ENCODE measurements around the gene RAD51B. TPM values are rescaled to one million over a fixed set of nuclear protein-coding genes. Genes with fewer than 3 reads are reported as not detected.

RAD51B gene
- total RNA-seq, 2 experiments from 2014 or later = 43.6 to 50.7 TPM

DNA sequence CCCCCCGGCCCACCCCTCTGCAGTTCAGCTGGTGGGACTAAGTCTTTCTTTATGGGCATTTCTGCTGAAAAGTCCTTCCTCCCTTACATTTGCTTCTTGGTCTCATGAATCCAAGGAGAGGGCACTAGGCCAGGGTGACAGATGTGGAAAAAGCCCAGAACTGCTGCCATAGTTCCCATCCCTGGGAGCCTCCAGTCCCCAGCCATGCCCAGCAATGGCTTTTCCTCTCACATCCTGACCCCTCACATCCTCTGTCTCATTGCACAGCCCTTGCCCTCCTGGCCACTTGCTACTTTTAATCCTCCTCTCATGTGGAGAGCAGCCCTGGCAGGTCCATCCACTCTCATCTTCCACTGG is 850.8 kb downstream of the RAD51B start:
- Mint-ChIP-seq H3K4me1 (peaks cover 4% of the 10 kb centered on the region), H3K27ac (no peak overlapping the region), H3K36me3 (no peaks in the 10 kb centered on the region), H3K4me3 (no peak overlapping the region), H3K27me3 (no peaks in the 10 kb centered on the region), H3K9me3 (no peaks in the 10 kb centered on the region)
- DNase-seq = no peak
- POLR2A ChIA-PET = no interaction called here
- ATAC-seq (ENCODE audit: low read depth) = no peak

DNA sequence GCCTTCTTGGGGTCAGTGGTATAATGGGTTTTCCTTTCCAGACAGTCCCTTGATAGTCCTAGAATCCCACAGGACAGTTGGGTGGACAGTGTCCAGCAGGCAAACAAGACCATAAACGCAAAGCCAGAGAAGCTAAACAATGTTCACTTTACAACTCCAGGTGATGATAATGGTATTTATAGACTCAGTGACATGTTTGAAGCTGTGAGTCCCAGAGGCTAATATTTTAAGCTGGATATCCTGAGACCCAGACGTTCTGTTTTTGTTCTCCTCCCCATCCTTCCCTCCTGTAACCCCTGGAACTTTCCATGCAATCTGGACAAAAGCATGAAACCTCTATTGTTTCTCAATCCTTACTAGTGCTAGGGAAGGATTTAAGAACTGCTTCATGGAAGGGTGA is 852.3 kb downstream of the RAD51B start:
- Mint-ChIP-seq H3K9me3 (no peaks in the 10 kb centered on the region), H3K4me1 (no peaks in the 10 kb centered on the region), H3K27ac (no peak overlapping the region), H3K4me3 (no peak overlapping the region), H3K36me3 (no peaks in the 10 kb centered on the region), H3K27me3 (no peaks in the 10 kb centered on the region)
- POLR2A ChIA-PET = no interaction called here
- no peak for DNase-seq
- no peak for ATAC-seq (ENCODE audit: low read depth)

DNA sequence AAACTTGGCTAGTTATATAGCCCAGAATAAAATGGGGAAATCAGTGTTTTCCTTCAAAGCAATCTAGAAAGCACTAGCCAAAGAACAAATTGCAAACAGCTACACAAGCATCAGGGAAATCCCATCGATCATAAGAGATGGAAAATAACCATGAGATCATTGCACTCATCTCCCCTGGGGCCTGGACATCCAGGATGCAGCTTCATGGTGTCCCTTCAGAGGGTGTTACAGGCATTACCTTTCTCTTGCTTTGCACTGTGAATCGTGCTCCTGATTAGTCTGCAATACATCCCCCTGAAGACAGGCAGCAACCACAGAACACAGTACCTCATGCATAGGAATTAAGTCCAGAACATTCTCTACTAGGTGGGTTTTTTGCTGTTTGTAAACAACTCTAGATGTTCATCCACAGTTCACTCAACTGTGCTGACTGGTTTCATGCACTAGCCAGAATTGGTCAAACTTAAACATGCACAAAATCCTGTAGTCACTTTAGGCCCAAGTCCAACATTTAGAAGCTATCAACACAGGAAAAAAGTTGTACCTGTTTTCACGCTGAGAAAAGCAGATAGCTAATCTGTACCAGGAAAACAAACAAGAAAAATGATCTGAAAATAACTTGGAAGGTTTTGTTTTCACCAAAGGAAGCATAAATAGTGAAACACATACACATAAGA is 853.2 kb downstream of the RAD51B start:
- ATAC-seq (ENCODE audit: low read depth) (no peak), DNase-seq (no peak)
- Mint-ChIP-seq H3K4me3 (no peak overlapping the region), H3K27me3 (no peaks in the 10 kb centered on the region), H3K9me3 (no peaks in the 10 kb centered on the region), H3K36me3 (no peaks in the 10 kb centered on the region), H3K27ac (no peak overlapping the region), H3K4me1 (peaks cover 4% of the 10 kb centered on the region)
- POLR2A ChIA-PET = no interaction called here

DNA sequence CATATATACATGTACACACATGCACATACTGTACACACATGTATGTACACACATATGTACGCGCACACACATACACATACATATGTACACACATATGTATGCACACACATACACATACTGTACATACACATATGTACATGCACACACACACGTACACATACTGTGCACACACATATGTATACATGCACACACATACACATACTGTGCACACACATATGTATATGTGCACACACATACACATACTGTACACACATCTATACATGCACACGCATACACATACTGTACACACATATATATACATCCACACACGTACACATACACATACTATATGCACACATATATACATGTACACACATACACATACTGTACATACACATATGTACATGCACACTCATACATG is 853.9 kb downstream of the RAD51B start:
- ATAC-seq (ENCODE audit: low read depth) (no peak), DNase-seq (no peak)
- Mint-ChIP-seq H3K27me3 (no peaks in the 10 kb centered on the region), H3K27ac (no peak overlapping the region), H3K4me1 (peaks cover 6% of the 10 kb centered on the region), H3K36me3 (no peaks in the 10 kb centered on the region), H3K9me3 (no peaks in the 10 kb centered on the region), H3K4me3 (no peak overlapping the region)
- POLR2A ChIA-PET = no interaction called here

DNA sequence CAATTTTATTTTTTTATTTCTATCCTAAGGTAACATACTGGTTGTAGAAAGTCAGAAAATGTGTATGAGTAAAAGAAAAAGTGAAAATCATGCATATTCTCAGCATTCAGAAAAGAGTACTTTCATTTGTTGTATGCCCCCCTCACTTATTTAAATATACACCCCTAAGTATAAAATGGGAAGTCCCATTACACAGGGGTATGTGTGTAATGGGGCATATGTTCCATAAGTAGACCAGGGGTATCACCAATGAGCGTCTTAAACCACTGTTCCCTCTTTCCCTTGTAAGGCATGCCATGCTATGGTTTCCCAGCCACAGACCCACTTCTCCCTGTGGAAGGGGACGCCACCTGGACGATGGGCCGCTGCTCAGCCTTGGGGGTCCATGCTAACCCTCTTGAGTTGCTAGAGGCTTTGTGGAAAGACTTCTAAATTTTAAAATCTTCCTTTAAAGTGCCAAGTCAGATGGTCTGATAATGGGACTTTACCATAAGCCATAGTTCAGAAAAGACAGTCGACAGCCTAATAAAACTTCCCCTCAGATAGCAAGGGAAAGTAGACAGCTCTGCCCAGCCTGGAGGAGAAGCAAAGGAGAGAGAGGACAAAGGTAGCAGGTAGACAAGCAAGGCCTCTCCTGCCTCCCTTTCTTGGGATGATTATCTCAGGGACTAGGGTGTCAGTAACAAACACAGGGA is 855.1 kb downstream of the RAD51B start:
- ATAC-seq (ENCODE audit: low read depth) (no peak), DNase-seq (no peak)
- POLR2A ChIA-PET = no interaction called here
- H3K4me1 Mint-ChIP-seq = peaks cover 11% of the 10 kb centered on the region
- no peaks in the 10 kb centered on the region for H3K27me3 Mint-ChIP-seq
- H3K36me3 Mint-ChIP-seq = no peaks in the 10 kb centered on the region
- H3K9me3 Mint-ChIP-seq = peaks cover 1% of the 10 kb centered on the region
- no peak overlapping the region for H3K27ac Mint-ChIP-seq
- no peak overlapping the region for H3K4me3 Mint-ChIP-seq

DNA sequence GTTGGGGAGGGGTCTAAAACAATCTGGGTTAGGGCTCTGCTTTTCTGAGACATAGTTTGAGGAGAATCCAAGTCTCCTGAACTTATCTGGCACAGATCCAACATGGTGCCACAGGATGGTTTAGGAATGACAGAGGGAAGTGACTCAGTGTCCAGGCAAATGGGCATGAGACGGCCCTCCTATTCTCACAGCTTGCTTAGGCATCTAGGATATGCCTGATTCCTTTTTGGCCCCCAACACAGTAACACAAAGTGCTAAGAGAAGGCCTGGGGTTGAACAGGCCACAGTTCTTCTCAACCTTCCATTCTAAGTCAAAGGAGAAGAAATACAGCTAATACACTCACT is 855.6 kb downstream of the RAD51B start:
- no peak overlapping the region for H3K4me3 Mint-ChIP-seq
- H3K27ac Mint-ChIP-seq = no peak overlapping the region
- peaks cover 12% of the 10 kb centered on the region for H3K4me1 Mint-ChIP-seq
- POLR2A ChIA-PET = no interaction called here
- peaks cover 1% of the 10 kb centered on the region for H3K9me3 Mint-ChIP-seq
- ATAC-seq (ENCODE audit: low read depth) (no peak), DNase-seq (no peak)
- H3K27me3 Mint-ChIP-seq = no peaks in the 10 kb centered on the region
- no peaks in the 10 kb centered on the region for H3K36me3 Mint-ChIP-seq

DNA sequence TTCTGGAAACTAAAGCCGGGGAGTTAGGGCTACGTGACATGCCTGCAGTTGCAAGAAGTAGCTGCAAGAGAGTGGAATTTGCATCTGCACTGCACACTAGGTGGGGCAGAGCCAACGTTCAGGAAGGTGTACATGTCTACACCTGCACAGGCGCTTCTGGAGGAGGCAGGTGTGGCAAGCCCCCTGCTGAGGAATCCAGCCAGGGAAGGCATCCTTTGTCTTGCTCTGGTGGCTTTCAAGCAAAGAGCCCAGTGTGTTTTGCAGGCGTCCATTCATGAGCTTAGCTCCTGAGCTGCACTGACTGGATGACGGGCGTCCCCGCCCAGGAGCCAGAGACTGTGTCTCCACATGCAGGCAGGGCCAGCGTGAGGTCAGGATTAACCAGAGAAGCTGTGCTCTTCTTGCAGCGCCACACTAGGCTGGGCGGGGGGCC is 856.9 kb downstream of the RAD51B start:
- DNase-seq = no peak
- H3K4me1 Mint-ChIP-seq = peaks cover 12% of the 10 kb centered on the region
- no peaks in the 10 kb centered on the region for H3K36me3 Mint-ChIP-seq
- peaks cover 1% of the 10 kb centered on the region for H3K9me3 Mint-ChIP-seq
- ATAC-seq (ENCODE audit: low read depth) = no peak
- no peak overlapping the region for H3K27ac Mint-ChIP-seq
- H3K4me3 Mint-ChIP-seq = no peak overlapping the region
- POLR2A ChIA-PET = interaction anchor here (1.2 kb wide), 1 partner anchor 9 kb away, joined by 4 read pairs; no protein-coding TSS in a partner anchor
- H3K27me3 Mint-ChIP-seq = no peaks in the 10 kb centered on the region

DNA sequence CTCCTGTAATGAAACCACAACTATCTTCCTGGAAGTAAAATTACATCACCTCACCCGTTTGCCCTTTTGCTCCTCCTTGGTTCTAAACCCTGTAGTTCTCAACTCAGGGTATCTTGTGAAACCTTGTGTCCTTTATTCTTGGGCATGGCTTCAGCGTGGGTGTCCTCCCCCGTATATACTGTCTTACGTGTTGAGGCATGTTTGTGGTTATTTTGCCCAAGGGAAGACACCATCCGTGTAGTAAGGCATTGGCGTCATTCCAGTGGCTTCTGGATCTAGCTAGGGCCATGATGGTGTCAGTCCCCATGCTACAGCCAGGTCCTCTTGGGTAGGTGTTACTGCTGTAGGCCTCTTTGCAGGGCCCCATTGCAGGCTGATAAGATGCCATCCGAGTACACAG is 857.9 kb downstream of the RAD51B start:
- Mint-ChIP-seq H3K27ac (no peak overlapping the region), H3K36me3 (no peaks in the 10 kb centered on the region), H3K4me1 (peaks cover 18% of the 10 kb centered on the region), H3K9me3 (peaks cover 1% of the 10 kb centered on the region), H3K4me3 (no peak overlapping the region), H3K27me3 (no peaks in the 10 kb centered on the region)
- DNase-seq = no peak
- no peak for ATAC-seq (ENCODE audit: low read depth)
- POLR2A ChIA-PET = interaction anchor here (1.2 kb wide), 1 partner anchor 8 kb away, joined by 4 read pairs; no protein-coding TSS in a partner anchor

DNA sequence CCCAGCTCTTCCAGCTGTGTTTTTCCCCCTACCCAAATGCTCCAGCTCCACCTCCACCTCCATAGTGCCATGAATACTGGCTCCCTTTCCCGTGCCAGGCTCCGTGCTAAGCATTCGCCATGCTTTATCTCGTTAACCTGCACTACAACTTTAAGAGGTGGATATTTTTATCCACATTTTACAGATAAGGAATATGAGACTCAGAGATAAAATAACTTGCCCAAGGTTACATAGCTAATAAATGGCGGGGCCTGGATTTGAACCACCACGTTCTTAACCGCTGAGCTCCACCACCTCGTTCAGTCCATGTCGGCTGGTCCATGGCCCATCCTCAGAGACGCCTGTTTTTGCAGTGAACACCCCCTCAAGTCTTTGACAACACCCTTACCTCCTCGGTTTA is 858.3 kb downstream of the RAD51B start:
- Mint-ChIP-seq H3K9me3 (peaks cover 1% of the 10 kb centered on the region), H3K4me1 (peaks cover 21% of the 10 kb centered on the region), H3K27me3 (no peaks in the 10 kb centered on the region), H3K36me3 (no peaks in the 10 kb centered on the region), H3K27ac (no peak overlapping the region), H3K4me3 (no peak overlapping the region)
- DNase-seq (no peak), ATAC-seq (ENCODE audit: low read depth) (no peak)
- POLR2A ChIA-PET = interaction anchor here (0.6 kb wide), 1 partner anchor 1017 kb away, joined by 8 read pairs; no protein-coding TSS in a partner anchor

DNA sequence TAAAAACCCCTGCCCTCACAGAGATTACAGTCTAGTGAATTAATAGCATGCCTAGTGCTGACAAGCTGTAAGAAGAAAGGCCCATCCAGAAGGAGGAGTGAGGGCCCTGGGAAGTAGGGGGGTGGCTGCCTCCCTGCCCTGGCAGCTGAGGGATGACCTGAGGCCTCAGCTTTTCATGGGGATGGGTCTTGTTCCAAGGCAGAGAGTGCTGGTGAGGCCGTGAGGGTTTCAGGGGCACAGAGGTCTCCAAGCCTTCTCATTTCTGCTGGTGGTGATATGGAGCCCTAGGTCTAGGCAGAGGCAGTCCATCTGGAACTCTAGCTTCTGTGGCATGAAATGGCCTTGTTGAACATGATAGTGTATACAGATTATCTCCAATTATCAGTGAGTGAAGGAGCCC is 858.9 kb downstream of the RAD51B start:
- no peak for ATAC-seq (ENCODE audit: low read depth)
- H3K4me3 Mint-ChIP-seq = no peak overlapping the region
- peaks cover 1% of the 10 kb centered on the region for H3K9me3 Mint-ChIP-seq
- H3K36me3 Mint-ChIP-seq = no peaks in the 10 kb centered on the region
- POLR2A ChIA-PET = interaction anchor here (0.6 kb wide), 1 partner anchor 1017 kb away, joined by 8 read pairs; no protein-coding TSS in a partner anchor
- no peak for DNase-seq
- no peak overlapping the region for H3K27ac Mint-ChIP-seq
- peaks cover 25% of the 10 kb centered on the region for H3K4me1 Mint-ChIP-seq
- no peaks in the 10 kb centered on the region for H3K27me3 Mint-ChIP-seq

DNA sequence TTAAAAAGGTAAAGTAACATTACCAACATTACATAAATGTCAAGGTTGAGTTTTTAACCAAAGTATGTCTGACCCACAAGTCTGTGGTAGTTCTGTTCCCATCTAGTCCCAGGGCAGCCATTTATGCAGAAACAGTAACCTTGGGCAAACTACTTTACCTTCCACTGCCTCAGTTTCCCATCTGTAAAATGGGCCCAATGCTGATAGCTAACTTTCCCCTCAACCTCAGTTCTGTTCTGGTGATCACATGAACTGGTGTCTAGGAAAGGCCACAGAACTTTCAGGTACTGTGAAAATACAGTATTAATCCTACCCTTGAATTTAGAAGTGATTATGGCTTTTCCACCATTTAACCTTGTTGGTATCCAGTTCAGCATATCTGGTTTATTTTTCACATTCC is 859.7 kb downstream of the RAD51B start:
- DNase-seq = no peak
- no peak for ATAC-seq (ENCODE audit: low read depth)
- H3K4me1 Mint-ChIP-seq = peaks cover 30% of the 10 kb centered on the region
- H3K27me3 Mint-ChIP-seq = no peaks in the 10 kb centered on the region
- H3K36me3 Mint-ChIP-seq = no peaks in the 10 kb centered on the region
- H3K9me3 Mint-ChIP-seq = peaks cover 1% of the 10 kb centered on the region
- H3K27ac Mint-ChIP-seq = no peak overlapping the region
- H3K4me3 Mint-ChIP-seq = no peak overlapping the region
- POLR2A ChIA-PET = no interaction called here

DNA sequence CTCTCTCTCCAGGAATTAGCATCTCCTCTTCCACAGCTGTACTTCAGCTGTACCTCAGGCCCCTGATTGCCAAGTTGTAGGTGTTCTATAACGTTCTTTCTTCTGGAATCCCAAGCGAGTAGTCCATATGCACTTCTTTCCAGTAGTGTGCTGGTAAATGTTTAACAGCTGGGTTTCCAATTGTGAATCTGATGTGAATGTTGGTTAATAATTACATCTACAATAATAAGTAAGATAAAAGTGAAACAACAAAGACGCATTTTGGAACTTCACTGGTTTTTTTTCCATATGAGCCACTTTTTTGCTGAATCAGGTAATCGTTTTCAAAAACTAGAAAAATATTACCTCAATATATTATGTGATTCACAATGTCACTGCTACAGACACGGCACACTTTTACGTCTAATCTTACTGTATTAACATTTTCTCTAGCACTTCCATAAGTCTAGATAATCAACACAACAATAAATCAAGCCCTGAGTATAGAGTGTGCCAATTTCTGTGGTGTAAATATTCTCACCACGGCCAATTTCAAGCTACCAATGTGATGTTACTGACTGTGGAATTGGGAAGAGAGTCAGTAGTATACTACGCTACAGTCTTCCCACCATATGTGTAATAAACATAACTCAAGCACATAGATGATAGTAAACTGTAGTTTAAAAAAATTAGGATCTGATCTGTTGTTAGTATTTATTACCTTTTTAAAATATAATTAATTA is 860.3 kb downstream of the RAD51B start:
- H3K36me3 Mint-ChIP-seq = no peaks in the 10 kb centered on the region
- H3K4me3 Mint-ChIP-seq = no peak overlapping the region
- POLR2A ChIA-PET = no interaction called here
- DNase-seq = no peak
- H3K4me1 Mint-ChIP-seq = peaks cover 36% of the 10 kb centered on the region
- ATAC-seq (ENCODE audit: low read depth) = no peak
- H3K27ac Mint-ChIP-seq = no peak overlapping the region
- peaks cover 1% of the 10 kb centered on the region for H3K9me3 Mint-ChIP-seq
- H3K27me3 Mint-ChIP-seq = no peaks in the 10 kb centered on the region

DNA sequence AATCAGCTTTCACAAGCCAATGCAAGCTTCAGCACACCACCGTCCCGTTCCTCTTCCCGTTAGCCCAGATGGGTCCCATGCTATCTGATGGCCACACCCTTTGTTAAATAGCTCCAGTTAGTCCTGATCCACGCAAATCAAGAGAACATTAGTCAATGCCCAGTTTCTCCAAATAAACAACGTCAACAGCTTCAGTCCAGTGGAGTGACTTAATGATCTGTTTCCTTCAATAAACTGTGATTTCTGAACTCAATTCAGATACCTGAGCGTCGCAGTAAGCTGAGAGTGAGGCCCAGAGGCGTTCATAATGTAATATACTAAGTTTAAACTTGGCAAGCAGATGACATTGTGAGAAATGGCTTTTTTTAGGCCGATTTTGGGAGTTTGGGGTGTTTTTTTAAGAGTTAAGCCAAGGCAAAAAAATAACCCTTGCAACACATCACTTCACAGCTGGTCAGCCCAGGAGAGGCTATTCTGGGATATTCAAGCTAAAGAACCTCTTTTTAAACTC is 861.0 kb downstream of the RAD51B start:
- POLR2A ChIA-PET = no interaction called here
- no peaks in the 10 kb centered on the region for H3K36me3 Mint-ChIP-seq
- ATAC-seq (ENCODE audit: low read depth) (no peak), DNase-seq (no peak)
- peaks cover 1% of the 10 kb centered on the region for H3K9me3 Mint-ChIP-seq
- H3K27me3 Mint-ChIP-seq = no peaks in the 10 kb centered on the region
- no peak overlapping the region for H3K27ac Mint-ChIP-seq
- no peak overlapping the region for H3K4me3 Mint-ChIP-seq
- peaks cover 43% of the 10 kb centered on the region for H3K4me1 Mint-ChIP-seq
